T1000 (cell line): ENCODE results near the gene OR4M2.
"Not testable (repeated sequence)": the region's sequence is repeated elsewhere in the genome, so short reads cannot be mapped to it uniquely, and the experiment has no call there.

Experiments
- DNase-seq: peaks from one replicate; lab custom pipeline; 2025; ENCODE audit warnings: mixed read lengths; lab: John Stamatoyannopoulos, UW

Gene OR4M2, protein sequence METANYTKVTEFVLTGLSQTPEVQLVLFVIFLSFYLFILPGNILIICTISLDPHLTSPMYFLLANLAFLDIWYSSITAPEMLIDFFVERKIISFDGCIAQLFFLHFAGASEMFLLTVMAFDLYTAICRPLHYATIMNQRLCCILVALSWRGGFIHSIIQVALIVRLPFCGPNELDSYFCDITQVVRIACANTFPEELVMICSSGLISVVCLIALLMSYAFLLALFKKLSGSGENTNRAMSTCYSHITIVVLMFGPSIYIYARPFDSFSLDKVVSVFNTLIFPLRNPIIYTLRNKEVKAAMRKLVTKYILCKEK

GRCh38 chr15:22080227-22080626 is at the start of gene OR4M2:
Gene OR4M2 (plus strand): TSS chr15:22080527. CDS start chr15:22080625, 98 bp downstream.
- not testable (repeated sequence) for DNase-seq

DNA sequence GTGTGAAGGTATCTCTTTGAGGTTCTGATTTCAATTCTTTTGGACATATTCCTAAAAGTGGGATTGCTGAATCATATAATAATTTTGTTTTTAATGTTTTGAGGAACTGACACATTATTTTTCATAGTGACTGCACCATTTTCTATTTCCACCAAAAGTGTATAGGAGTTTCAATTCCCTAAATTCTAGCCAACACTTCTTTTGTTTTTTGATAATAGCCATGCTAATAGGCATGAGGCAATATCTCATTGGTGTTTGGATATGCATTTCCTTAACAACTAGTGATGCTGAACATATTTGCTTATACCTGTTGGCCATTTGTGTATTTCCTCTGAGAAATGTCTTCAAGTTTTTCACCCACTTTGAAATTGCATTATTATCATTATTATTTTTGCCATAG is 11.1 kb upstream of the OR4M2 start:
- DNase-seq = not testable (repeated sequence)

- DNase-seq = not testable (repeated sequence)
Measured at GRCh38 chr15:22081386-22081785, 1.1 kb downstream of the OR4M2 start.

DNA sequence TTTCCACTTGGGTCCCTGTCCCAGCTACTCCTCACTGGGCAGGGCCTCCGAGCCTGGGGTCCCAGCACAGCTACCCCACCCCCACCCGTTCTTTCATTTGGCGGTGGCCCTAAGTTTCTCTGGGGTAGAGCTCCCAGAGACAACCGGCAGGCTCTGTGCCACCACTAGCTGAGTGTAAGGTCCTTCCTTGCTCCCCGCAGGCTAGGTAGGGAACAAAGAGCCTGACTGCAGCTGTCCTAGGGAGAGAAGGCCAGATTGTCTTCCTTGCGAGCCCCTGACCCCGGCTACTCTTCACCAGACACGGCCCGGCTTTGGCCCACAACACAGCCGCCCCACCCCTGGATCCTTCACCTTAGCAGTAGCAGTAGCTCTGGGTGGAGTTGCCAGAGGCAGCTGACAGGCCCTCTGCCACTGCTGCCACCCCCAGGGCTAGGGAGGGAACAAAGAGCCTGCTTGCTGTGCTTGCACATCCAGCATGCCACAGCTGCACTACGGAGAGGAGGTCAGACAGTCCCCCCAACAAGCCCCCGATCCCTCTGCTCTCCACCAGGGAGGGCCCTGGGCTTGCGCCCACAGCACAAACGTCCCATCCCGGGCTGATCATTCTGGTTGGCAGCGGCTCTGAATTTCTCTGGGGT is 18.4 kb downstream of the OR4M2 start:
- DNase-seq = not testable (repeated sequence)

DNA sequence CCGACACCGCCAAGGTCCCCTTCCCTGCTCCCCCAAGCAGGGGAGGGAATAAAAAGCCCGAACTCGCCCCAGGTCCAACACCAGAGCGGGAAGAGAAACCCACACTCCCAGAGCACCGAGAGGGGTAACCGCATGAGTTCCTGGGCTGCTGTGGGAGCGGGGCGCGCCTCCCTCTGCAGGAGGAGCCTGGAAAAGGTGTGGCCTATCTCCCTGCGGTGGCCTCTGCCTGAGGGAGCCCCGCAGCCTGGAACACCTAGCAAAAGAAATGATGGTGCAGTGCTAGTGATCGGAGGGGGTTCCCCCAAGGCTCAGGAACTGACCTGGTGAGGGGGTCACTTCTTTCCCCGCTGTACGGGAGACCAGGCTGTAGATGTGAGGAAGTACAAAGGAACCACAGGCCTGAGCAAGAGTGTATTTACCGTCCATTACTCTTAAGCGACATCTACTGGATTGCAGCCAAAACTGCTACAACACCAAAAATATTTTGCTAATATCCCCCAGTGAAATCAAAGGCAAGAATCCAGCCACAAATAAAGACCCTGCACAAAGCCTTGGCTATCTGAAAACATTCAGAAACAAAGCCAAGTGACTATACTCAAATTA is 19.1 kb downstream of the OR4M2 start:
- not testable (repeated sequence) for DNase-seq

DNA sequence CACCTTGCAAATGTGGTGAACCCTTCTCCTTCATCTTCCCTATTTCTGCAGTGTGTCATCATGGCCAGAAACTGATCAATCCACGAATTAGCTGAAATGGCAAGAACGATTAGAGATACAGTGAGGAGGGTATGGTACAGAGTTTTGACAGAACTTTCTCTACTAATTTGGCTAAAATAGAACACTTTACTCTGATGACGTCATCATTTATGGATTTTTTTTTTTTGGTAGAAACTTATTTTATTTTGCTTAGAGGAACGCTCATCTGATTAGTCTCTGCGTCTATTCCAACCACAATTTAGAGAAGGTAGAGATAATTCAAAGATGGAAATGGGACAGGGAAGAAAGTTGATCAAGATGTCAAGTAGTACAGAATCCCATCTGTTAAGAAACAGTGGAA is 41.7 kb downstream of the OR4M2 start:
- not testable (repeated sequence) for DNase-seq
